SK-N-MC (cell line): Measurements from ENCODE around the gene SMARCD3.

Experiments
- EZH2 ChIP-seq: fragments of 200-600 bp; sonication (generic); IDR thresholded peaks from one replicate; pipeline ENCODE4 v1.6.1; 2017; ENCODE audit warnings: antibody characterized with exemption
- FOXP2 ChIP-seq: optimal IDR thresholded peaks from 2 replicates; pipeline ENCODE3; 2011; ENCODE audit warnings: mild to moderate bottlenecking, moderate library complexity; ENCODE audit not compliant: insufficient read depth; ENCODE audit errors: extremely low read length, control extremely low read depth
- POLR2AphosphoS5 ChIP-seq: IDR thresholded peaks from 2 replicates; pipeline ENCODE4 v1.6.1; 2012; ENCODE audit warnings: mild to moderate bottlenecking, low read depth, low read length, borderline replicate concordance

- TF ChIP-seq POLR2AphosphoS5 (no peak), EZH2 (no peak), FOXP2 (no peak)
These were observed 59.5 kb downstream of the SMARCD3 start for GRCh38 chr7:151189038-151189437.
